Globus pallidus (tissue), 1 donor: ENCODE measurements around the gene FBXO28.
A peak's percentile ranks its signal among the peaks of the same experiment; 100 is the strongest.
"Not testable (repeated sequence)": the region's sequence is repeated elsewhere in the genome, so short reads cannot be mapped to it uniquely, and the experiment has no call there.

Experiments
- DNase-seq: peaks from one replicate; pipeline ENCODE4 v3.0.0-alpha.2; 2015; ENCODE audit warnings: low spot score

The FBXO28 gene

GRCh38 chr1:224185208-224185607 lies 71.3 kb downstream of the FBXO28 start:
- no peak for DNase-seq

- DNase-seq, result no peak
These were observed 74.4 kb downstream of the FBXO28 start for GRCh38 chr1:224188286-224188685.

GRCh38 chr1:224189561-224189960 lies 75.7 kb downstream of the FBXO28 start:
- no peak for DNase-seq

GRCh38 chr1:224192082-224192788 lies 78.3 kb downstream of the FBXO28 start:
- no peak for DNase-seq

- DNase-seq, result no peak
These were observed 79.5 kb downstream of the FBXO28 start for GRCh38 chr1:224193319-224193966.

- DNase-seq, result no peak
These were observed 83.1 kb downstream of the FBXO28 start for GRCh38 chr1:224196813-224197600.

GRCh38 chr1:224198572-224198971 lies 84.7 kb downstream of the FBXO28 start:
- no peak for DNase-seq

- DNase-seq, result no peak
These were observed 85.8 kb downstream of the FBXO28 start for GRCh38 chr1:224199679-224200078.

- no peak for DNase-seq
These were observed 87.5 kb downstream of the FBXO28 start for GRCh38 chr1:224201383-224201782.

GRCh38 chr1:224201853-224202252 lies 87.9 kb downstream of the FBXO28 start:
- DNase-seq, result no peak

GRCh38 chr1:224203243-224204016 lies 89.5 kb downstream of the FBXO28 start:
- peak; percentile 69 for DNase-seq

- DNase-seq, result no peak
These were observed 91.5 kb downstream of the FBXO28 start for GRCh38 chr1:224205438-224205840.

GRCh38 chr1:224205931-224206538 lies 92.1 kb downstream of the FBXO28 start:
- DNase-seq, result not testable (repeated sequence)

GRCh38 chr1:224211206-224211962 lies 97.5 kb downstream of the FBXO28 start:
- DNase-seq, result no peak
